SU-DHL-6 (cell line): ENCODE measurements around the gene CUEDC1.

ENCODE experiments used
- H2AFZ ChIP-seq: fragments of 200-600 bp; sonication (generic); 2 replicates; pipeline ENCODE4 v1.6.1; 2014; ENCODE audit warnings: low read depth, mild to moderate bottlenecking, moderate library complexity, mixed read lengths, antibody characterized with exemption, low read length; ENCODE audit not compliant: severe bottlenecking
- H3F3A ChIP-seq: fragments of 200-600 bp; shearing (Covaris generic); 2 replicates; pipeline ENCODE4 v1.6.0; 2016; ENCODE audit warnings: antibody characterized with exemption, mild to moderate bottlenecking; ENCODE audit not compliant: insufficient read depth
- H3K27ac ChIP-seq: fragments of 200-600 bp; sonication (generic); 2 replicates; pipeline ENCODE4 v1.5.1; 2016; ENCODE audit warnings: low read depth, mild to moderate bottlenecking, low read length, moderate library complexity, mixed read lengths
- H3K27me3 ChIP-seq: fragments of 200-600 bp; sonication (generic), shearing (Covaris generic); 2 replicates; pipeline ENCODE4 v1.6.0; 2014; ENCODE audit warnings: mild to moderate bottlenecking, low read length
- H3K36me3 ChIP-seq: fragments of 200-600 bp; sonication (generic); 2 replicates; pipeline ENCODE4 v1.6.1; 2014; ENCODE audit warnings: mild to moderate bottlenecking, low read length, mixed read lengths
- H3K4me2 ChIP-seq: fragments of 300-600, 200-600 bp; shearing (Covaris generic), sonication (generic); 2 replicates; pipeline ENCODE4 v1.6.0; 2014; ENCODE audit warnings: low read length, low read depth, mild to moderate bottlenecking; ENCODE audit not compliant: poor library complexity, severe bottlenecking
- H3K4me3 ChIP-seq: fragments of 200-600 bp; sonication (generic); 2 replicates; pipeline ENCODE4 v1.5.1; 2014; ENCODE audit warnings: antibody characterized with exemption, low read length, mild to moderate bottlenecking, mixed read lengths; ENCODE audit not compliant: insufficient read depth, poor library complexity, severe bottlenecking
- H3K79me2 ChIP-seq: fragments of 200-600 bp; sonication (generic); 2 replicates; pipeline ENCODE4 v1.6.1; 2014; ENCODE audit warnings: mild to moderate bottlenecking, low read length, moderate library complexity; ENCODE audit not compliant: insufficient read depth
- H3K9ac ChIP-seq: fragments of 200-600 bp; sonication (generic); 2 replicates; pipeline ENCODE4 v1.7.0; 2014; ENCODE audit warnings: mild to moderate bottlenecking, low read length
- H3K9me2 ChIP-seq: fragments of 200-600 bp; sonication (generic); replicated peaks from 2 replicates; pipeline ENCODE4 v1.6.1; 2014; ENCODE audit warnings: low read length; ENCODE audit not compliant: insufficient read depth
- H3K9me3 ChIP-seq: fragments of 200-600 bp; sonication (generic); 2 replicates; pipeline ENCODE4 v1.6.1; 2014; ENCODE audit warnings: low read length, mixed read lengths; ENCODE audit not compliant: insufficient read depth
- H4K20me1 ChIP-seq: fragments of 200-600 bp; sonication (generic); 2 replicates; pipeline ENCODE4 v1.6.1; 2014; ENCODE audit warnings: low read depth, mild to moderate bottlenecking, antibody characterized with exemption, low read length, moderate library complexity, mixed read lengths
- EZH2phosphoT487 ChIP-seq: fragments of 200-600 bp; sonication (generic), shearing (Covaris generic); conservative IDR thresholded peaks from 2 replicates; pipeline ENCODE4 v1.6.1; 2018; ENCODE audit warnings: mild to moderate bottlenecking, antibody characterized with exemption, low read length, moderate library complexity, mixed read lengths
- TF ChIP-seq, protein P1 (sequence below): fragments of 200-600 bp; sonication (generic); IDR thresholded peaks from one replicate; pipeline ENCODE4 v1.5.1; 2017; ENCODE audit warnings: antibody characterized with exemption, mild to moderate bottlenecking, low read length, moderate library complexity; ENCODE audit not compliant: insufficient read depth, poor library complexity, severe bottlenecking

Gene CUEDC1

GRCh38 chr17:57965521-57966160 lies 10.4 kb upstream of the CUEDC1 start:
- no peak overlapping the region for H3K9ac ChIP-seq
- no peak overlapping the region for H3K27ac ChIP-seq
- no peak overlapping the region for H3K4me2 ChIP-seq
- no peaks in the 10 kb centered on the region for H3K9me2 ChIP-seq
- H3K4me3 ChIP-seq = no peak overlapping the region
- H4K20me1 ChIP-seq = no peaks in the 10 kb centered on the region
- no peaks in the 10 kb centered on the region for H3K9me3 ChIP-seq
- no peaks in the 10 kb centered on the region for H3K36me3 ChIP-seq
- H3F3A ChIP-seq = no peaks in the 10 kb centered on the region
- H3K79me2 ChIP-seq = no peaks in the 10 kb centered on the region
- no peak overlapping the region for H2AFZ ChIP-seq
- no peaks in the 10 kb centered on the region for H3K27me3 ChIP-seq
- no peak for TF ChIP-seq EZH2phosphoT487
- TF ChIP-seq, protein P1, sequence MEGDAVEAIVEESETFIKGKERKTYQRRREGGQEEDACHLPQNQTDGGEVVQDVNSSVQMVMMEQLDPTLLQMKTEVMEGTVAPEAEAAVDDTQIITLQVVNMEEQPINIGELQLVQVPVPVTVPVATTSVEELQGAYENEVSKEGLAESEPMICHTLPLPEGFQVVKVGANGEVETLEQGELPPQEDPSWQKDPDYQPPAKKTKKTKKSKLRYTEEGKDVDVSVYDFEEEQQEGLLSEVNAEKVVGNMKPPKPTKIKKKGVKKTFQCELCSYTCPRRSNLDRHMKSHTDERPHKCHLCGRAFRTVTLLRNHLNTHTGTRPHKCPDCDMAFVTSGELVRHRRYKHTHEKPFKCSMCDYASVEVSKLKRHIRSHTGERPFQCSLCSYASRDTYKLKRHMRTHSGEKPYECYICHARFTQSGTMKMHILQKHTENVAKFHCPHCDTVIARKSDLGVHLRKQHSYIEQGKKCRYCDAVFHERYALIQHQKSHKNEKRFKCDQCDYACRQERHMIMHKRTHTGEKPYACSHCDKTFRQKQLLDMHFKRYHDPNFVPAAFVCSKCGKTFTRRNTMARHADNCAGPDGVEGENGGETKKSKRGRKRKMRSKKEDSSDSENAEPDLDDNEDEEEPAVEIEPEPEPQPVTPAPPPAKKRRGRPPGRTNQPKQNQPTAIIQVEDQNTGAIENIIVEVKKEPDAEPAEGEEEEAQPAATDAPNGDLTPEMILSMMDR = no peak

- H3K9me2 ChIP-seq = no peaks in the 10 kb centered on the region
- H2AFZ ChIP-seq = no peak overlapping the region
- H3K4me2 ChIP-seq = no peak overlapping the region
- H3K27me3 ChIP-seq = no peaks in the 10 kb centered on the region
- no peak overlapping the region for H3K27ac ChIP-seq
- no peaks in the 10 kb centered on the region for H3K9me3 ChIP-seq
- TF ChIP-seq EZH2phosphoT487 = no peak
- TF ChIP-seq, protein P1 = no peak
- no peak overlapping the region for H3K4me3 ChIP-seq
- H3F3A ChIP-seq = no peaks in the 10 kb centered on the region
- H4K20me1 ChIP-seq = no peaks in the 10 kb centered on the region
- no peak overlapping the region for H3K9ac ChIP-seq
- no peaks in the 10 kb centered on the region for H3K36me3 ChIP-seq
- H3K79me2 ChIP-seq = no peaks in the 10 kb centered on the region
Measured at GRCh38 chr17:57963149-57963511, 7.9 kb upstream of the CUEDC1 start.

DNA sequence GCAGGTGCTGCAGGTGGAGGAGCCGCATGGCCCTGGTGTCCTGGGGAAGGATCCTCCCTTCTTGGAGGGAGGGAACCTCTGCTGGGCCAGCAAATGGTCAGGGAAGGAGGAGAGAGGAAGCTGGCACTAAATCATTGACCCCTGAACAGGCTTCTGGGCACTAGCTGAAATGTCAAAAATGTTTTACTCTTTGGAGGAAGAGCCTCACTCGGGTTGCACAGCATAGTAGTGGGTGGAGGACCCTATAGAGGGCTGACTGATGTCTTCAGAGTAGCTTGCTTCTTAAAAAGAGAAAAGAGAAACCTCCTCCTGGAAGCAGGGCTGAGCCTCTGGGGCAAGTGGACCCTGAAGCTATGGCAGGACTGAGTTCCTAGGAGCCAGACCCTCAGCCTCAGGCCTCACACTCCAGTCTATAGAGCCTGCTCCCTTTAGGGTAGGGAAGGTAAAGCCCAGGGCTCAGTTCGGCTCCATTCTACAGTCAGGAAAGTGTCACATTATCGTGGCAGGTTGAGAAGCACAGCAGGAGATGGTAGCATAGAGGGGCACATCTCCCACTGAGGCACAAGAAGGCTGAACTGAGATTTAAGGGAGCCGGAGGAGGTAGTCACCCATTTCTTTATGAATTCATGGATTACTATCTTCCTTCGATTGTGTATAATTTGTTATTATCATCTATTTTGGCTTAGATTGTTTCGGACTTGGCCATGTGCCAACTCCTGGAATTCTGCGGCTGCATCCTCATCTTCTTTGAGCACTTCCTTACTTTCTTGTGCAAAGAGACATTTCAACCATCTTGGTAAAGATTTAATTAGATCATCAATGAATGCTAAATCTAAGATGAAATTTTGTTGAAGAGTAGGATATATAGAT lies 7.3 kb upstream of the CUEDC1 start:
- Histone ChIP-seq H3F3A (no peaks in the 10 kb centered on the region), H3K9me2 (no peaks in the 10 kb centered on the region), H3K36me3 (no peaks in the 10 kb centered on the region), H3K9ac (no peak overlapping the region), H3K79me2 (no peaks in the 10 kb centered on the region), H3K27me3 (no peaks in the 10 kb centered on the region), H2AFZ (no peak overlapping the region), H4K20me1 (no peaks in the 10 kb centered on the region), H3K27ac (no peak overlapping the region), H3K4me3 (no peak overlapping the region), H3K9me3 (no peaks in the 10 kb centered on the region), H3K4me2 (no peak overlapping the region)
- no peak for TF ChIP-seq EZH2phosphoT487
- TF ChIP-seq, protein P1 = no peak
